Measurements from ENCODE around the gene ATP9A.

DNA sequence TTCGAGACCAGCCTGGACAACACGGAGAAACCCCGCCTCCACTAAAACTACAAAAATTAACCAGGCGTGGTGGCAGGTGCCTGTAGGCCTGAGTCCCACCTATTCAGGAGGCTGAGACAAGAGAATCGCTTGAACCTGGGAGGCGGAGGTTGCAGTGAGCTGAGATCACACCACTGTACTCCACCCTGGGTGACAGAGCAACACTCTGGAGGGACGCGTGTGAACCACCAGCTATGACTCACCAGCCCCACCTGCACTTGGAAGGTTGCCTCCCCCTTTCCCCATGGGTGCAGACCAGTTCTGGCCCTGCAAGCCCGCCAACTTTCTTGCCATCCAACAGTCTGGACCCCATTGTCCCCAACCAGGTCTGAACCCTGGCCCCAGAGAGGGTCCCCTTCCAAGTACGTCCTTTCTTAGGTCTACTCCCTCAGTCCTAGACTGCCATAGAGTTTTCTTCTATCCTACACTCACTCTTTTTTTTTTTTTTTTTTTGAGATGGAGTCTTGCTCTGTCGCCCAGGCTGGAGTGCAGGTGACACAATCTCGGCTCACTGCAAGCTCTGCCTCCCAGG, 29.2 kb downstream of the ATP9A start:
- TF ChIP-seq EP300 (conservative IDR thresholded peaks at IDR 0.05; ENCODE audit: poor library complexity, severe bottlenecking) (no peak), RAD21 (conservative IDR thresholded peaks at IDR 0.05) (no peak), EZH2 (IDR thresholded peaks at IDR 0.05; ENCODE audit: borderline replicate concordance, insufficient read depth, low read length, poor library complexity, severe bottlenecking) (no peak), POLR2AphosphoS5 (IDR thresholded peaks at IDR 0.05) (no peak)
- TF ChIP-seq, protein P1, sequence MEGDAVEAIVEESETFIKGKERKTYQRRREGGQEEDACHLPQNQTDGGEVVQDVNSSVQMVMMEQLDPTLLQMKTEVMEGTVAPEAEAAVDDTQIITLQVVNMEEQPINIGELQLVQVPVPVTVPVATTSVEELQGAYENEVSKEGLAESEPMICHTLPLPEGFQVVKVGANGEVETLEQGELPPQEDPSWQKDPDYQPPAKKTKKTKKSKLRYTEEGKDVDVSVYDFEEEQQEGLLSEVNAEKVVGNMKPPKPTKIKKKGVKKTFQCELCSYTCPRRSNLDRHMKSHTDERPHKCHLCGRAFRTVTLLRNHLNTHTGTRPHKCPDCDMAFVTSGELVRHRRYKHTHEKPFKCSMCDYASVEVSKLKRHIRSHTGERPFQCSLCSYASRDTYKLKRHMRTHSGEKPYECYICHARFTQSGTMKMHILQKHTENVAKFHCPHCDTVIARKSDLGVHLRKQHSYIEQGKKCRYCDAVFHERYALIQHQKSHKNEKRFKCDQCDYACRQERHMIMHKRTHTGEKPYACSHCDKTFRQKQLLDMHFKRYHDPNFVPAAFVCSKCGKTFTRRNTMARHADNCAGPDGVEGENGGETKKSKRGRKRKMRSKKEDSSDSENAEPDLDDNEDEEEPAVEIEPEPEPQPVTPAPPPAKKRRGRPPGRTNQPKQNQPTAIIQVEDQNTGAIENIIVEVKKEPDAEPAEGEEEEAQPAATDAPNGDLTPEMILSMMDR (IDR thresholded peaks at IDR 0.05; ENCODE audit: poor library complexity, severe bottlenecking): no peak

Measured in neural cell (in vitro differentiated cells).